ENCODE data around the gene COL5A1. TPM values are rescaled to one million over a fixed set of nuclear protein-coding genes. Genes with fewer than 3 reads are reported as not detected.
A peak's percentile ranks its signal among the peaks of the same experiment; 100 is the strongest.

The COL5A1 gene
- total RNA-seq, 6 experiments from 2014 or later, result 196 to 308 (median 225) TPM

- H3K36me3 Mint-ChIP-seq (ENCODE audit: low read depth), result peaks cover 22% of the 10 kb centered on the region
- peak overlapping the region; percentile 92 for H3K27ac Mint-ChIP-seq
- peaks cover 66% of the 10 kb centered on the region for H3K4me1 Mint-ChIP-seq (ENCODE audit: low read depth)
- TF ChIP-seq CTCF (IDR thresholded peaks at IDR 0.05), result no peak
- peaks cover 31% of the 10 kb centered on the region for H3K27me3 Mint-ChIP-seq (ENCODE audit: insufficient read depth)
- H3K4me3 Mint-ChIP-seq, result peak overlapping the region; percentile 58
- no peaks in the 10 kb centered on the region for H3K9me3 Mint-ChIP-seq
- no peak for DNase-seq
Measured at GRCh38 chr9:134705786-134706185, 64.2 kb downstream of the COL5A1 start.

DNA sequence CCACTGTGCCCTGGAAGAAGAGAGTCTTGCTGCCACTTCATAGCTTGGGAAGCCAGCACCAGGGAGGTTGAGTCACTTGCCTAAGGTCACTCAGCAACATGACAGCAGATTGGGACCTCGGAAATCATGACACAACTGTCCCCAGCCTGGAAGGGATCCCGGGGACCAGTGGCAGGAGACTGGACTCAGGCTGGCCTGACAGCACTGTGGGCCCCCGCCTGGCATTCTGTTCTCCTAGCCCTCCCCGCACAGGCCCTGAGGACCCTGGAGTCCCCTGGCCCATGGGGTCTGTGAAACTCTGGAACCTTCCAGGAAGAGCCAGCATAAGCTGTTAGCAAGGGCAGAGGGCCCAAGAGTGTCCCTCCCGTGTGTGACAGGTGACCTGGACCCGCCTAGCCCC, 64.9 kb downstream of the COL5A1 start:
- peaks cover 66% of the 10 kb centered on the region for H3K4me1 Mint-ChIP-seq (ENCODE audit: low read depth)
- DNase-seq, result peak; percentile 48
- no peaks in the 10 kb centered on the region for H3K9me3 Mint-ChIP-seq
- H3K27me3 Mint-ChIP-seq (ENCODE audit: insufficient read depth), result peaks cover 31% of the 10 kb centered on the region
- H3K27ac Mint-ChIP-seq, result peak overlapping the region; percentile 92
- peaks cover 22% of the 10 kb centered on the region for H3K36me3 Mint-ChIP-seq (ENCODE audit: low read depth)
- peak overlapping the region; percentile 58 for H3K4me3 Mint-ChIP-seq
- TF ChIP-seq CTCF (IDR thresholded peaks at IDR 0.05), result no peak

- no peak for TF ChIP-seq CTCF (IDR thresholded peaks at IDR 0.05)
- Mint-ChIP-seq H3K27me3 (ENCODE audit: insufficient read depth) (peaks cover 33% of the 10 kb centered on the region), H3K4me1 (ENCODE audit: low read depth) (peaks cover 66% of the 10 kb centered on the region), H3K4me3 (peak overlapping the region; percentile 32; the same call in 1 of the 2 replicates), H3K9me3 (no peaks in the 10 kb centered on the region), H3K36me3 (ENCODE audit: low read depth) (peaks cover 22% of the 10 kb centered on the region), H3K27ac (peak overlapping the region; percentile 92)
- DNase-seq, result peak; percentile 91
Measured at GRCh38 chr9:134707031-134707680, 65.6 kb downstream of the COL5A1 start.

DNA sequence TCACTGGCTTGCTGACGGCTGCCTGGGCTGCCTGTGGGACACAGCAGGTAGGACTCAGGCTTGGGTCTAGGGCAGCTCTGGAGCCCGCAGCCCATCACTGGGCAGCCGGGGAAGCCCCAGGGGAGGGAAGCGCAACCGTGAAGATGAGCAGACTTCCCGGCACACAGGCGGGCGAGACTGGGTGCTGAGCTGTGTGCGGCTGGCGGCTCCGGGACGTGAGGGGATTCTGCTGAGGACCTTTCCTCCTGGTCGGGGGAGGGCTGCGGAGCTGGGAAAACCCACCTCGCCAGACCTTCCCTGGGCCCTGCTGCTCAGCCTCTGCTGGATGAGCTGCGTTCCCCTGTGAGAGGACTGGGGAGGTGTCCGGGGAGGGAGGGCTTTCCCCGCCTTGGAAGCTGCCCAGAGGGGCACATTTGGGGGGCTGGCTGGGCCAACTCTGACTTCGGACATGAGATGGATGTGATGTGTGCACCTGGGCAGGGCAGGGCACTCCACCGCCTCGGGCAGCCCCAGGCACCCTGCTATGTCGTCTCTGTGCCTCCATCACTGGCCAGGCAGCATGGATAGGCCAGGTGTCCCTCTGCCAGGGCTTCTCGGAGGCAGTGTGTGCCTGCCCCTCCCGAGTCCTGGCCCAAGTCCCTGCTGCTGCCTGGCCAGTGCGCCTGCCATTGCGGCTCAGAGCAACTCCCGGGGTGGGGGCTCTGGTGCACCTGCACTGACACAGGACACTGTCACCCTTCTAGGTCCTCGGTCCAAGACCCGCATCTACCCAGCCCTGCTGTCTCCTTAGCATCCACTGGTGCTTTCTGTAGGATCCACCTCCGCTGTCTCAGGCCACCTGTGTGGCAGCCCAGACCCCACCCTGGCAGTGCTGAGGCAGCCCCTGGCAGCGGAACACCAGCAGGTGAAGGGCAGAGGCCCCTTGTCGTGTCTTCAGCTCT, 66.4 kb downstream of the COL5A1 start:
- H3K27me3 Mint-ChIP-seq (ENCODE audit: insufficient read depth), result peaks cover 34% of the 10 kb centered on the region
- TF ChIP-seq CTCF (IDR thresholded peaks at IDR 0.05), result no peak
- H3K4me1 Mint-ChIP-seq (ENCODE audit: low read depth), result peaks cover 60% of the 10 kb centered on the region
- H3K9me3 Mint-ChIP-seq, result no peaks in the 10 kb centered on the region
- H3K27ac Mint-ChIP-seq, result peak overlapping the region; percentile 92
- peaks cover 17% of the 10 kb centered on the region for H3K36me3 Mint-ChIP-seq (ENCODE audit: low read depth)
- DNase-seq, result no peak
- no peak overlapping the region for H3K4me3 Mint-ChIP-seq

GRCh38 chr9:134708672-134709038, 67.1 kb downstream of the COL5A1 start:
- Mint-ChIP-seq H3K4me3 (no peak overlapping the region; the same call in 1 of the 2 replicates), H3K9me3 (peaks cover 5% of the 10 kb centered on the region; the same call in 1 of the 2 replicates), H3K27ac (peak overlapping the region; percentile 82), H3K4me1 (ENCODE audit: low read depth) (peaks cover 65% of the 10 kb centered on the region), H3K27me3 (ENCODE audit: insufficient read depth) (peaks cover 40% of the 10 kb centered on the region), H3K36me3 (ENCODE audit: low read depth) (peaks cover 21% of the 10 kb centered on the region)
- DNase-seq, result no peak
- TF ChIP-seq CTCF (IDR thresholded peaks at IDR 0.05), result no peak
